Activated CD4-positive, alpha-beta memory T cell treated with anti-CD3 and anti-CD28 coated beads for 36 hours (primary cell): Measurements from ENCODE around the gene RAD54L. TPM values are rescaled to one million over a fixed set of nuclear protein-coding genes. Genes with fewer than 3 reads are reported as not detected.

Source experiments
- CTCF ChIA-PET: fragments of 350-600 bp; sonication (Branson Sonifier 250); formaldehyde crosslinking; loops from one replicate; lab custom pipeline; 2021; ENCODE audit warnings: antibody characterized with exemption, inconsistent platforms; lab: Charles Lee
- POLR2A ChIA-PET: fragments of 350-600 bp; sonication (Branson Sonifier 250); formaldehyde crosslinking; loops from one replicate; lab custom pipeline; 2021; ENCODE audit warnings: antibody characterized with exemption; lab: Charles Lee
- DNase-seq: peaks from one replicate; pipeline ENCODE4 v3.0.0-alpha.2; 2020
- H3K27ac Mint-ChIP-seq: one replicate; pipeline ENCODE4 v1.8.0; 2021; ENCODE audit warnings: mixed read lengths
- H3K27me3 Mint-ChIP-seq: one replicate; pipeline ENCODE4 v1.8.0; 2021; ENCODE audit warnings: mixed read lengths
- H3K36me3 Mint-ChIP-seq: one replicate; pipeline ENCODE4 v1.8.0; 2021; ENCODE audit warnings: mixed read lengths
- H3K4me1 Mint-ChIP-seq: one replicate; pipeline ENCODE4 v1.8.0; 2021; ENCODE audit warnings: low read depth, mixed read lengths
- H3K4me3 Mint-ChIP-seq: one replicate; pipeline ENCODE4 v1.8.0; 2021; ENCODE audit warnings: mild to moderate bottlenecking, mixed read lengths
- H3K9me3 Mint-ChIP-seq: one replicate; pipeline ENCODE4 v1.8.0; 2021; ENCODE audit warnings: mixed read lengths
- intact Hi-C: fragments of 100-400 bp; cut with micrococcal nuclease; formaldehyde crosslinking; loops from one replicate; pipeline ENCODE4 v1.15.1; 2023
- total RNA-seq, 2 experiments: library from RNA; stranded (reverse); gene quantifications; one replicate each; pipeline ENCODE4 v1.2.3, GENCODE V29; 2021

RAD54L gene
- total RNA-seq, 2 experiments from 2014 or later: 64.9 to 65.0 TPM

- ChIA-PET CTCF (no interaction called here), POLR2A (interaction anchor here (0.8 to 2.4 kb wide), 2 partner anchors 11 to 30 kb away, joined by 3 to 6 read pairs; no protein-coding TSS in a partner anchor)
- Mint-ChIP-seq H3K4me3 (no peak overlapping the region), H3K4me1 (no peaks in the 10 kb centered on the region), H3K27ac (no peak overlapping the region), H3K9me3 (no peaks in the 10 kb centered on the region), H3K36me3 (peaks cover 76% of the 10 kb centered on the region), H3K27me3 (no peaks in the 10 kb centered on the region)
- no peak for DNase-seq
- intact Hi-C loops: no loop called here
Observed at GRCh38 chr1:46274225-46275029, 26.9 kb downstream of the RAD54L start.

GRCh38 chr1:46275030-46275337 is 27.4 kb downstream of the RAD54L start:
- peaks cover 74% of the 10 kb centered on the region for H3K36me3 Mint-ChIP-seq
- H3K9me3 Mint-ChIP-seq: no peaks in the 10 kb centered on the region
- ChIA-PET CTCF (interaction anchor here (3.1 kb wide), 1 partner anchor 51 kb away, joined by 8 read pairs; no protein-coding TSS in a partner anchor), POLR2A (interaction anchor here (1.3 to 2.4 kb wide), 2 partner anchors 10 to 30 kb away, joined by 4 to 6 read pairs; no protein-coding TSS in a partner anchor)
- no peak overlapping the region for H3K4me3 Mint-ChIP-seq
- H3K4me1 Mint-ChIP-seq: no peaks in the 10 kb centered on the region
- H3K27ac Mint-ChIP-seq: no peak overlapping the region
- intact Hi-C loops: no loop called here
- no peaks in the 10 kb centered on the region for H3K27me3 Mint-ChIP-seq
- DNase-seq: no peak

GRCh38 chr1:46277658-46278373 is 30.3 kb downstream of the RAD54L start:
- Mint-ChIP-seq H3K27me3 (no peaks in the 10 kb centered on the region), H3K36me3 (peaks cover 65% of the 10 kb centered on the region), H3K27ac (no peak overlapping the region), H3K4me1 (no peaks in the 10 kb centered on the region), H3K4me3 (no peak overlapping the region), H3K9me3 (no peaks in the 10 kb centered on the region)
- intact Hi-C loops: no loop called here
- POLR2A ChIA-PET: no interaction called here
- CTCF ChIA-PET: interaction anchor here (1.3 to 3.1 kb wide), 2 partner anchors 54 to 70 kb away, joined by 3 to 8 read pairs; no protein-coding TSS in a partner anchor
- no peak for DNase-seq

- no peak for DNase-seq
- CTCF ChIA-PET: no interaction called here
- POLR2A ChIA-PET: no interaction called here
- no peaks in the 10 kb centered on the region for H3K9me3 Mint-ChIP-seq
- no peaks in the 10 kb centered on the region for H3K4me1 Mint-ChIP-seq
- no peaks in the 10 kb centered on the region for H3K27me3 Mint-ChIP-seq
- H3K27ac Mint-ChIP-seq: no peak overlapping the region
- intact Hi-C loops: no loop called here
- peaks cover 61% of the 10 kb centered on the region for H3K36me3 Mint-ChIP-seq
- no peak overlapping the region for H3K4me3 Mint-ChIP-seq
Observed at GRCh38 chr1:46278807-46279206, 31.2 kb downstream of the RAD54L start.

GRCh38 chr1:46280092-46280491 is 32.5 kb downstream of the RAD54L start:
- H3K27ac Mint-ChIP-seq: no peak overlapping the region
- H3K36me3 Mint-ChIP-seq: peaks cover 54% of the 10 kb centered on the region
- no peak for DNase-seq
- no peak overlapping the region for H3K4me3 Mint-ChIP-seq
- H3K9me3 Mint-ChIP-seq: no peaks in the 10 kb centered on the region
- H3K4me1 Mint-ChIP-seq: no peaks in the 10 kb centered on the region
- no peaks in the 10 kb centered on the region for H3K27me3 Mint-ChIP-seq
- intact Hi-C loops: no loop called here
- CTCF ChIA-PET: no interaction called here
- POLR2A ChIA-PET: interaction anchor here (1.7 kb wide), 1 partner anchor 11 kb away, joined by 3 read pairs; no protein-coding TSS in a partner anchor

GRCh38 chr1:46281021-46281420 is 33.5 kb downstream of the RAD54L start:
- POLR2A ChIA-PET: interaction anchor here (0.9 to 1.7 kb wide), 2 partner anchors 8 to 10 kb away, joined by 3 read pairs; no protein-coding TSS in a partner anchor
- Mint-ChIP-seq H3K27ac (no peak overlapping the region), H3K27me3 (no peaks in the 10 kb centered on the region), H3K4me3 (no peak overlapping the region), H3K4me1 (peaks cover 3% of the 10 kb centered on the region), H3K9me3 (no peaks in the 10 kb centered on the region), H3K36me3 (peaks cover 47% of the 10 kb centered on the region)
- CTCF ChIA-PET: interaction anchor here (1.5 kb wide), 1 partner anchor 67 kb away, joined by 4 read pairs; no protein-coding TSS in a partner anchor
- intact Hi-C loops: no loop called here
- DNase-seq: no peak

- Mint-ChIP-seq H3K36me3 (peaks cover 34% of the 10 kb centered on the region), H3K4me3 (no peak overlapping the region), H3K27me3 (no peaks in the 10 kb centered on the region), H3K27ac (no peak overlapping the region), H3K4me1 (peaks cover 7% of the 10 kb centered on the region), H3K9me3 (no peaks in the 10 kb centered on the region)
- ChIA-PET CTCF (interaction anchor here (1.2 to 1.8 kb wide), 3 partner anchors 19 to 63 kb away, joined by 3 to 6 read pairs (median 3); partner anchors contain the start of gene LRRC41), POLR2A (interaction anchor here (1.2 to 1.6 kb wide), 2 partner anchors 10 to 21 kb away, joined by 3 to 6 read pairs; no protein-coding TSS in a partner anchor)
- intact Hi-C loops: no loop called here
- DNase-seq: no peak
Observed at GRCh38 chr1:46284058-46284457, 36.5 kb downstream of the RAD54L start.

- Mint-ChIP-seq H3K4me1 (peaks cover 9% of the 10 kb centered on the region), H3K4me3 (no peak overlapping the region), H3K36me3 (peaks cover 33% of the 10 kb centered on the region), H3K27me3 (no peaks in the 10 kb centered on the region), H3K27ac (no peak overlapping the region), H3K9me3 (no peaks in the 10 kb centered on the region)
- POLR2A ChIA-PET: interaction anchor here (0.9 to 1.7 kb wide), 5 partner anchors 8 to 63 kb away, joined by 3 to 7 read pairs (median 6); partner anchors contain the start of genes LRRC41 and UQCRH
- no peak for DNase-seq
- CTCF ChIA-PET: interaction anchor here (1.0 to 1.8 kb wide), 4 partner anchors 10 to 62 kb away, joined by 3 to 6 read pairs (median 3); partner anchors contain the start of gene LRRC41
- intact Hi-C loops: no loop called here
Observed at GRCh38 chr1:46284597-46285564, 37.3 kb downstream of the RAD54L start.

- CTCF ChIA-PET: interaction anchor here (1.0 to 1.8 kb wide), 3 partner anchors 9 to 61 kb away, joined by 3 to 6 read pairs (median 3); partner anchors contain the start of genes LRRC41 and UQCRH
- H3K36me3 Mint-ChIP-seq: peaks cover 31% of the 10 kb centered on the region
- POLR2A ChIA-PET: interaction anchor here (0.6 to 1.7 kb wide), 5 partner anchors 9 to 62 kb away, joined by 3 to 7 read pairs (median 6); partner anchors contain the start of genes LRRC41 and UQCRH
- peak; percentile 67 for DNase-seq
- H3K27me3 Mint-ChIP-seq: no peaks in the 10 kb centered on the region
- H3K9me3 Mint-ChIP-seq: no peaks in the 10 kb centered on the region
- H3K27ac Mint-ChIP-seq: peak overlapping the region; percentile 59
- intact Hi-C loops: loop anchor here (1.0 kb wide), 1 partner anchor 62 kb away; no protein-coding TSS in a partner anchor
- peaks cover 9% of the 10 kb centered on the region for H3K4me1 Mint-ChIP-seq
- no peak overlapping the region for H3K4me3 Mint-ChIP-seq
Observed at GRCh38 chr1:46285730-46286477, 38.3 kb downstream of the RAD54L start.

- intact Hi-C loops: no loop called here
- H3K4me1 Mint-ChIP-seq: peaks cover 9% of the 10 kb centered on the region
- CTCF ChIA-PET: no interaction called here
Observed at GRCh38 chr1:46288485-46289133, 41.0 kb downstream of the RAD54L start.

More at GRCh38 chr1:46288485-46289133, 41.0 kb downstream of the RAD54L start:
- POLR2A ChIA-PET: no interaction called here
- H3K4me3 Mint-ChIP-seq: no peak overlapping the region
- H3K27ac Mint-ChIP-seq: peak overlapping the region; percentile 35
- H3K36me3 Mint-ChIP-seq: peaks cover 15% of the 10 kb centered on the region
- H3K27me3 Mint-ChIP-seq: no peaks in the 10 kb centered on the region
- H3K9me3 Mint-ChIP-seq: no peaks in the 10 kb centered on the region
- no peak for DNase-seq
